ENCODE measurements around the gene PRKRIP1. TPM values are rescaled to one million over a fixed set of nuclear protein-coding genes. Genes with fewer than 3 reads are reported as not detected.

PRKRIP1 gene
- total and polyA plus RNA-seq, 4 donors: 5.4 to 15.8 (median 7.1) TPM

DNA sequence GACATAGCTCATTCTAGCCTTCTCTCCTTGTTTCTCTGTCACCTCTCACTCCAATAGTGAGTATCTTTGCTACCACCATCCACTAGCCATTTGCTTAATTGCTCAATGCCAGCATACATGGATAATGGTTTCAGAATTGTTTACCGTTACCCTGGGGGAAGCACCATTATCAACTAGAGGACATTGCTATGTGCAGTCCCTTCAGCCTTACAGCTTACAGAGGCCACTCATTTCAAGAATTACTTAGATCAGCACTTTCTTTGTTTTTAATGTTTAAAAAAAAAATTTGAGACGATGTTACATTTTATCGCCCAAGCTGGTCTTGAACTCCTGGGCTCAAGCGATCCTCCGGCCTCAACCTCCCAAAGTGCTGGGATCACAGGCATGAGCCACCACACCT is 22.4 kb downstream of the PRKRIP1 start:
- Histone ChIP-seq H3K4me3 (ENCODE audit: low read depth in 1 of 3, low read length in 3 of 3) (no peak overlapping the region), H3K4me1 (ENCODE audit: control insufficient read depth in 4 of 4, insufficient read depth in 4 of 4, low read length in 3 of 4) (no peaks in the 10 kb centered on the region), H3K27ac (ENCODE audit: low read depth in 1 of 2, low read length in 2 of 2) (no peak overlapping the region), H3K36me3 (ENCODE audit: control insufficient read depth in 4 of 4, insufficient read depth in 3 of 4, low read depth in 1 of 4, low read length in 3 of 4) (peaks cover 7 to 39% (median 16%) of the 10 kb centered on the region in 4 donors), H3K9ac (ENCODE audit: low read depth in 1 of 2, low read length in 2 of 2) (no peak overlapping the region), H3K27me3 (ENCODE audit: control insufficient read depth in 4 of 4, insufficient read depth in 4 of 4, low read length in 3 of 4) (no peaks in the 10 kb centered on the region), H3K9me3 (ENCODE audit: control insufficient read depth in 4 of 4, low read length in 3 of 4) (no peaks in the 10 kb centered on the region)
- WGBS: 93% methylated on average over 5 of the region's 5 CpGs
- DNase-seq (ENCODE audit: low spot score): no peak
- TF ChIP-seq NR2F2 (IDR thresholded peaks at IDR 0.05) (no peak), CTCF (IDR thresholded peaks at IDR 0.05; ENCODE audit: low read depth, low read length, missing input control) (no peak), FOXA1 (IDR thresholded peaks at IDR 0.05) (no peak), YY1 (IDR thresholded peaks at IDR 0.05) (no peak), ATF3 (IDR thresholded peaks at IDR 0.05) (no peak), GABPA (IDR thresholded peaks at IDR 0.05 in 1 of 2, conservative IDR thresholded peaks at IDR 0.05 in 1 of 2) (no peak), SP1 (IDR thresholded peaks at IDR 0.05) (no peak), FOXA2 (IDR thresholded peaks at IDR 0.05) (no peak), TAF1 (conservative IDR thresholded peaks at IDR 0.05) (no peak), HNF4A (conservative IDR thresholded peaks at IDR 0.05) (no peak), JUND (IDR thresholded peaks at IDR 0.05) (no peak), EGR1 (IDR thresholded peaks at IDR 0.05; ENCODE audit: low read depth in 2 of 2) (no peak), MAX (IDR thresholded peaks at IDR 0.05) (no peak), RXRA (IDR thresholded peaks at IDR 0.05) (no peak), RAD21 (IDR thresholded peaks at IDR 0.05) (no peak), HNF4G (IDR thresholded peaks at IDR 0.05) (no peak)
- TF ChIP-seq, protein P1, sequence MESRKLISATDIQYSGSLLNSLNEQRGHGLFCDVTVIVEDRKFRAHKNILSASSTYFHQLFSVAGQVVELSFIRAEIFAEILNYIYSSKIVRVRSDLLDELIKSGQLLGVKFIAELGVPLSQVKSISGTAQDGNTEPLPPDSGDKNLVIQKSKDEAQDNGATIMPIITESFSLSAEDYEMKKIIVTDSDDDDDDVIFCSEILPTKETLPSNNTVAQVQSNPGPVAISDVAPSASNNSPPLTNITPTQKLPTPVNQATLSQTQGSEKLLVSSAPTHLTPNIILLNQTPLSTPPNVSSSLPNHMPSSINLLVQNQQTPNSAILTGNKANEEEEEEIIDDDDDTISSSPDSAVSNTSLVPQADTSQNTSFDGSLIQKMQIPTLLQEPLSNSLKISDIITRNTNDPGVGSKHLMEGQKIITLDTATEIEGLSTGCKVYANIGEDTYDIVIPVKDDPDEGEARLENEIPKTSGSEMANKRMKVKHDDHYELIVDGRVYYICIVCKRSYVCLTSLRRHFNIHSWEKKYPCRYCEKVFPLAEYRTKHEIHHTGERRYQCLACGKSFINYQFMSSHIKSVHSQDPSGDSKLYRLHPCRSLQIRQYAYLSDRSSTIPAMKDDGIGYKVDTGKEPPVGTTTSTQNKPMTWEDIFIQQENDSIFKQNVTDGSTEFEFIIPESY (IDR thresholded peaks at IDR 0.05): no peak
- TF ChIP-seq, protein P2, sequence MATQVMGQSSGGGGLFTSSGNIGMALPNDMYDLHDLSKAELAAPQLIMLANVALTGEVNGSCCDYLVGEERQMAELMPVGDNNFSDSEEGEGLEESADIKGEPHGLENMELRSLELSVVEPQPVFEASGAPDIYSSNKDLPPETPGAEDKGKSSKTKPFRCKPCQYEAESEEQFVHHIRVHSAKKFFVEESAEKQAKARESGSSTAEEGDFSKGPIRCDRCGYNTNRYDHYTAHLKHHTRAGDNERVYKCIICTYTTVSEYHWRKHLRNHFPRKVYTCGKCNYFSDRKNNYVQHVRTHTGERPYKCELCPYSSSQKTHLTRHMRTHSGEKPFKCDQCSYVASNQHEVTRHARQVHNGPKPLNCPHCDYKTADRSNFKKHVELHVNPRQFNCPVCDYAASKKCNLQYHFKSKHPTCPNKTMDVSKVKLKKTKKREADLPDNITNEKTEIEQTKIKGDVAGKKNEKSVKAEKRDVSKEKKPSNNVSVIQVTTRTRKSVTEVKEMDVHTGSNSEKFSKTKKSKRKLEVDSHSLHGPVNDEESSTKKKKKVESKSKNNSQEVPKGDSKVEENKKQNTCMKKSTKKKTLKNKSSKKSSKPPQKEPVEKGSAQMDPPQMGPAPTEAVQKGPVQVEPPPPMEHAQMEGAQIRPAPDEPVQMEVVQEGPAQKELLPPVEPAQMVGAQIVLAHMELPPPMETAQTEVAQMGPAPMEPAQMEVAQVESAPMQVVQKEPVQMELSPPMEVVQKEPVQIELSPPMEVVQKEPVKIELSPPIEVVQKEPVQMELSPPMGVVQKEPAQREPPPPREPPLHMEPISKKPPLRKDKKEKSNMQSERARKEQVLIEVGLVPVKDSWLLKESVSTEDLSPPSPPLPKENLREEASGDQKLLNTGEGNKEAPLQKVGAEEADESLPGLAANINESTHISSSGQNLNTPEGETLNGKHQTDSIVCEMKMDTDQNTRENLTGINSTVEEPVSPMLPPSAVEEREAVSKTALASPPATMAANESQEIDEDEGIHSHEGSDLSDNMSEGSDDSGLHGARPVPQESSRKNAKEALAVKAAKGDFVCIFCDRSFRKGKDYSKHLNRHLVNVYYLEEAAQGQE (IDR thresholded peaks at IDR 0.05): no peak

All from liver (tissue), 9 donors.